Measurements from ENCODE around the gene KCNV2.
"Not testable (repeated sequence)": the region's sequence is repeated elsewhere in the genome, so short reads cannot be mapped to it uniquely, and the experiment has no call there.

Gene KCNV2

DNA sequence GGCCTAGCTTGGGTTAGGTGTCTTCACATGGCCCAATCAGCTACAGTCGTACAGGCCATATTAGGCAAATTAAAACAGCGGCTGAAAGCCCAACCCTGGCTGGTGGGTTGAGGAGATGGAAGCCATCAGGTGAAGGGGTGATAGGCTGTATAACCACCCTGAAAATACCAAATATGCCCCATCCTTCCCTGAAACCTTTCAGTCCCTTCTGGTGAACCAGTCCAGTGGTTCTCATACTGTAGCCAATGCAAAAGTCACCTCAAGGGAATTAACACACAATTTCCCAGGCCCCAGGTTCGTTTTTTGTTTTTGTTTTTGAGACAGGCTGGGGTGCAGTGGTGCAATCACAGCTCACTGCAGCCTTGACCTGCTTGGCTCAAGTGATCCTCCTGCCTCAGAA, 19.8 kb upstream of the KCNV2 start:
- TF ChIP-seq, protein P1, sequence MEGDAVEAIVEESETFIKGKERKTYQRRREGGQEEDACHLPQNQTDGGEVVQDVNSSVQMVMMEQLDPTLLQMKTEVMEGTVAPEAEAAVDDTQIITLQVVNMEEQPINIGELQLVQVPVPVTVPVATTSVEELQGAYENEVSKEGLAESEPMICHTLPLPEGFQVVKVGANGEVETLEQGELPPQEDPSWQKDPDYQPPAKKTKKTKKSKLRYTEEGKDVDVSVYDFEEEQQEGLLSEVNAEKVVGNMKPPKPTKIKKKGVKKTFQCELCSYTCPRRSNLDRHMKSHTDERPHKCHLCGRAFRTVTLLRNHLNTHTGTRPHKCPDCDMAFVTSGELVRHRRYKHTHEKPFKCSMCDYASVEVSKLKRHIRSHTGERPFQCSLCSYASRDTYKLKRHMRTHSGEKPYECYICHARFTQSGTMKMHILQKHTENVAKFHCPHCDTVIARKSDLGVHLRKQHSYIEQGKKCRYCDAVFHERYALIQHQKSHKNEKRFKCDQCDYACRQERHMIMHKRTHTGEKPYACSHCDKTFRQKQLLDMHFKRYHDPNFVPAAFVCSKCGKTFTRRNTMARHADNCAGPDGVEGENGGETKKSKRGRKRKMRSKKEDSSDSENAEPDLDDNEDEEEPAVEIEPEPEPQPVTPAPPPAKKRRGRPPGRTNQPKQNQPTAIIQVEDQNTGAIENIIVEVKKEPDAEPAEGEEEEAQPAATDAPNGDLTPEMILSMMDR (IDR thresholded peaks at IDR 0.05; ENCODE audit: insufficient read depth, missing control alignments) = no peak
- no peak for FAIRE-seq
- no peak for DNase-seq (ENCODE audit: insufficient read length, low spot score)

DNA sequence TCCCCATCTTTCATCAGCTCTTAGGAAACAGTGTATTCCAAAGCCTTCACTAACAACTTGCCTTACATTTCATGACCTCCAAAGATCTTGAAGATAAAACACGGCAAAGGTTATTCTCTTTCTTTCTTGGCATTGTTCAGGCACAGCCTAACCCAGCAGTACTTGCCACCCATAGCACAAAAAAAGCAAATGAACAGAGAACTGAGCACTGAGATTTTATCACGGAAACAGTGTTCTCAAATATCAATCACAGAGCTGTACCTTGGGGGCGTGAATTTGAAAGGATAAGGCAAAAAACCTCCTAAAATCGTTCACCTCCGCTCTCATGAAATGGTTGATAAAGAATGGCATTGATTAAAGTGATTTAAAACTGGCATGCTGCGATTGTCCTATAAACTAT, 16.9 kb upstream of the KCNV2 start:
- FAIRE-seq (no peak), DNase-seq (ENCODE audit: insufficient read length, low spot score) (no peak)
- TF ChIP-seq, protein P1 (IDR thresholded peaks at IDR 0.05; ENCODE audit: insufficient read depth, missing control alignments) = no peak

DNA sequence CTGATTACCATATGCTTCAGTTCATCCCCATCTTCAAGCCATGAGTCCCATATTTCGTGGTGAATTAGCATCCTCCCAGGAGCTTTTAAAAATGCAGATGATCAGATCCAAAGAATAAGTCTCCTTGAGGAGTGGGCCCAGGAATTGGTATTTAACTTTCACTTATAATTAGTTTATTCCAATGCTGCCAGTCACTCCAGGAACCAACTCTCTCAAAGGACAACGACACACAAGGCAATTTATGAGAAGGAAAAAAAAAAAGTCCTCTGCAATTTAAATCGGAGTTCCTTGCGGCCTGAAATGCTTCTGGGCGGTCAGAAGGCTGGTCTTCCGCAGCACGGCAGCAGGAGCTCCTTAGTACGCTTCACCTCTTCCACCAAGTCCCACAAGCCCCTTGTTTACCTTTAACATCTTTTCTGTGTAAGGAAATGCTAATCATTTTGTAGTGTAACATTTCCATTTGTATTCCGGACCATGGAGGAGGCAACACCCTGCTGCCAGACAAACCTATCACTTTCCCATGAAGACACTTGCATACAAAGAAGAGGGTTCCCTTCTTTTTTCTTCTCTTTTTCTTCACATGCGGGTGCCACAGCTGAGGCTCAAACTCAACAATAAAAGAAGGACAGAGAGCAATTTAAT, 16.3 kb upstream of the KCNV2 start:
- FAIRE-seq (no peak), DNase-seq (ENCODE audit: insufficient read length, low spot score) (no peak)
- TF ChIP-seq, protein P1 (IDR thresholded peaks at IDR 0.05; ENCODE audit: insufficient read depth, missing control alignments) = no peak

DNA sequence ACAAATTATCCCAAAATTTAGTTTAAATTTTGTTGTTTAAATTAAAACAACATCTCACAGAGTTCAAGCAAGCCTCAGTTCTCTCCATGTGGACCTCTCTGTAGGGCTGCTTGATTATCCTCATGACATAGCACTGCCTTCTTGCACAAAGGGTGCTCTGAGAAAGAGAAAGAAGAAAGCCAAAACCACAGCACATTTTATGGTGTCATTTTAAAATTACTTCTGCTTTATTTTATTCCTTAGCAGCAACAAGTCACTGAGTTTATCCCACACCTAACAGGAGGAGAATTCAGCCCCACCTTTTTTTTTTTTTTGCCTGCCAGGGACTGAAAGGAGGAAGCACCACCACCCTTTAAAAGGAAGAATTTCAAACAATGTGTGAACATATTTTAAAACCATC, 12.8 kb upstream of the KCNV2 start:
- FAIRE-seq = no peak
- TF ChIP-seq, protein P1 (IDR thresholded peaks at IDR 0.05; ENCODE audit: insufficient read depth, missing control alignments) = no peak
- no peak for DNase-seq (ENCODE audit: insufficient read length, low spot score)

DNA sequence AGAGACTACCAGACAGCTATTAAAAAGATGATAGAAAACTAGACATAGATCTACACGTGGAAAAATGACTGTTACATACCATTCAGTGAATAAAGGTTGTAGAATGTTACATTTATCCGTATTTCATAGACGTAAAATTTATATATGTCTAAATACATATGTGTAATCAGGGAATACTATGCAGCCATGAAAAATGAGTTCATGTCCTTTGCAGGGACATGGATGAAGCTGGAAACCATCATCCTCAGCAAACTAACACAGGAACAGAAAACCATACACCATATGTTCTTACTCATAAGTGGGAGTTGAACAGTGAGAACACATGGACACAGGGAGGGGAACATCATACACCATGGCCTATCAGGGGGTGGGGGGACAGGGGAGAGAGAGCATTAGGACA, 10.1 kb upstream of the KCNV2 start:
- DNase-seq (ENCODE audit: insufficient read length, low spot score); FAIRE-seq: not testable (repeated sequence)

DNA sequence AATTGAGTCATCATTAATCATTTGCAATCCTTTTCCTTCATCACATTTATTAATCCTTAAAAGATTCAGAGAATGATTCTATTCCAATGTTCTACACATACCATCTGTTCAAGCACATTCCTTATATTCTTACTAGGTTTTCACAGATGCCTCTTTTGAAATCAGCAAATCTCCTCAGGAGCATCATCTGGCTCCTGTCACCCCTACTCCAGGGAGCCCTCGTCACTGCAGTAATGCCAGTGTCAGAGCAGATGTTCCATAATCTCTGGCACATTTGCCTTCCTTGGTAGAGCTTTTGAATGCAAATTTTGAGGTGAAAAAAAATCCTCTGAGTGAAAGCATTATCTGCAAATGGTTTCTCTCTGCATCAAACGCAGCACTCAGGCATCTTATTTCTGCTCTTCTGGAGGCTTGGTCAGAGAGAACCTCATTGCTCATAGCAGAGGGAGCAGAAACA, 7.6 kb upstream of the KCNV2 start:
- DNase-seq (ENCODE audit: insufficient read length, low spot score) (no peak), FAIRE-seq (peak; percentile 94)
- TF ChIP-seq, protein P1 (IDR thresholded peaks at IDR 0.05; ENCODE audit: insufficient read depth, missing control alignments) = no peak

DNA sequence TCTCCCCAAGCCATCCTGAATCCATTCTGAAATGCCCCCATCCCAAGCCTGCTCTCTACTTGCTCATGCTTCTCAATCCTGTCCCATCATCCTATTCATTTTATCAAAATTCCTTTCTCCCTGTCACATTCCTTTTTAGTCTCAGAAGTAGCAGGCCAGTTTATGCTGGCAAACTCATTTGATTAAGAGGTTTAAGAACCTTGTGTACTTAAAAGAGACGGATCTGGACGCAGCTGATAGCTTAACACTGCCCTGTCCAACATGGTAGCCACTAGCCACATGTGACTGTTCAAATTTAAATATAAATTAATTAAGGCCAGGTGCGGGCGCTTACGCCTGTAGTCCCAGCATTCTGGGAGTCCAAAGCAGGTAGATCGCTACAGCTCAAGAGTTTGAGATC, 5.6 kb upstream of the KCNV2 start:
- TF ChIP-seq, protein P1 (IDR thresholded peaks at IDR 0.05; ENCODE audit: insufficient read depth, missing control alignments) = no peak
- no peak for DNase-seq (ENCODE audit: insufficient read length, low spot score)
- no peak for FAIRE-seq
